SJSA1 (cell line): ENCODE results near the gene THAP4. TPM values are rescaled to one million over a fixed set of nuclear protein-coding genes. Genes with fewer than 3 reads are reported as not detected.
"Not testable (repeated sequence)": the region's sequence is repeated elsewhere in the genome, so short reads cannot be mapped to it uniquely, and the experiment has no call there.

Experiments
- DNase-seq, 2 experiments: peaks; one replicate each; pipeline ENCODE4 v3.0.0-alpha.2; 2015 to 2020; ENCODE audit warnings: low spot score in 2 of 2, low read depth in 1 of 2
- H3K27ac ChIP-seq: fragments of 250-450 bp; sonication (Bioruptor Pico); 2 replicates; pipeline ENCODE4 v1.5.1; 2020; ENCODE audit warnings: mild to moderate bottlenecking, moderate library complexity
- H3K27me3 ChIP-seq: fragments of 250-450 bp; sonication (Bioruptor Pico); replicated peaks from 2 replicates; pipeline ENCODE4 v1.5.1; 2020; ENCODE audit warnings: mild to moderate bottlenecking, moderate library complexity
- H3K36me3 ChIP-seq: fragments of 250-450 bp; sonication (Bioruptor Pico); 2 replicates; pipeline ENCODE4 v1.5.1; 2020; ENCODE audit warnings: mild to moderate bottlenecking
- H3K4me1 ChIP-seq: fragments of 250-450 bp; sonication (Bioruptor Pico); replicated peaks from 2 replicates; pipeline ENCODE4 v1.6.1; 2021; ENCODE audit warnings: mild to moderate bottlenecking
- H3K4me3 ChIP-seq: fragments of 250-450 bp; sonication (Bioruptor Pico); 2 replicates; pipeline ENCODE4 v1.5.1; 2020; ENCODE audit warnings: mild to moderate bottlenecking
- H3K9me3 ChIP-seq: fragments of 250-450 bp; sonication (Bioruptor Pico); replicated peaks from 2 replicates; pipeline ENCODE4 v1.5.1; 2020; ENCODE audit warnings: mild to moderate bottlenecking
- total RNA-seq: library from RNA; depleted of rRNA; stranded (reverse); fragments of >200 nt; shearing (Covaris generic); gene quantifications from 2 replicates; pipeline ENCODE4 v1.2.3, GENCODE V29; 2014

THAP4 gene
- total RNA-seq, 1 experiment from 2014 or later, result 50.3 TPM

GRCh38 chr2:241569831-241570281 lies 67.1 kb downstream of the THAP4 start:
- Histone ChIP-seq H3K4me1 (peaks cover 26% of the 10 kb centered on the region), H3K27me3 (no peaks in the 10 kb centered on the region), H3K27ac (no peak overlapping the region), H3K36me3 (peaks cover 86% of the 10 kb centered on the region), H3K9me3 (0 out of 2 replicates have a peak, but pooled peaks cover 1% of the 10 kb centered on the region), H3K4me3 (no peak overlapping the region)
- no peak for DNase-seq

- Histone ChIP-seq H3K4me1 (peaks cover 30% of the 10 kb centered on the region), H3K36me3 (peaks cover 78% of the 10 kb centered on the region), H3K27ac (no peak overlapping the region), H3K9me3 (no peaks in the 10 kb centered on the region), H3K4me3 (no peak overlapping the region), H3K27me3 (no peaks in the 10 kb centered on the region)
- no peak for DNase-seq
Measured at GRCh38 chr2:241568726-241569125, 68.2 kb downstream of the THAP4 start.

GRCh38 chr2:241567776-241568175 lies 69.2 kb downstream of the THAP4 start:
- H3K4me3 ChIP-seq, result no peak overlapping the region
- H3K36me3 ChIP-seq, result peaks cover 81% of the 10 kb centered on the region
- H3K4me1 ChIP-seq, result peaks cover 39% of the 10 kb centered on the region
- no peak overlapping the region for H3K27ac ChIP-seq
- no peaks in the 10 kb centered on the region for H3K9me3 ChIP-seq
- no peaks in the 10 kb centered on the region for H3K27me3 ChIP-seq
- DNase-seq, result no peak

GRCh38 chr2:241567266-241567665 lies 69.7 kb downstream of the THAP4 start:
- H3K27me3 ChIP-seq, H3K4me3 ChIP-seq: not testable (repeated sequence)
- peaks cover 83% of the 10 kb centered on the region for H3K36me3 ChIP-seq

GRCh38 chr2:241566468-241566867 lies 70.5 kb downstream of the THAP4 start:
- no peaks in the 10 kb centered on the region for H3K9me3 ChIP-seq
- H3K36me3 ChIP-seq, result peaks cover 80% of the 10 kb centered on the region
- no peak for DNase-seq
- no peaks in the 10 kb centered on the region for H3K27me3 ChIP-seq
- peaks cover 51% of the 10 kb centered on the region for H3K4me1 ChIP-seq
- no peak overlapping the region for H3K4me3 ChIP-seq
- H3K27ac ChIP-seq, result peak overlapping the region; percentile 29

More at GRCh38 chr2:241567266-241567665, 69.7 kb downstream of the THAP4 start:
- H3K9me3 ChIP-seq, H3K27ac ChIP-seq, DNase-seq: not testable (repeated sequence)
- H3K4me1 ChIP-seq, result peaks cover 44% of the 10 kb centered on the region

GRCh38 chr2:241566021-241566420 lies 70.9 kb downstream of the THAP4 start:
- H3K9me3 ChIP-seq, DNase-seq, H3K4me3 ChIP-seq, H3K27me3 ChIP-seq: not testable (repeated sequence)
- peak overlapping the region; percentile 60 for H3K27ac ChIP-seq
- H3K36me3 ChIP-seq, result peaks cover 76% of the 10 kb centered on the region
- H3K4me1 ChIP-seq, result peaks cover 53% of the 10 kb centered on the region

- H3K27me3 ChIP-seq, result no peaks in the 10 kb centered on the region
- 0 out of 2 replicates have a peak overlapping the region, but pooled peaks have one; percentile 2 for H3K4me3 ChIP-seq
- H3K36me3 ChIP-seq, result peaks cover 82% of the 10 kb centered on the region
- H3K9me3 ChIP-seq, result no peaks in the 10 kb centered on the region
- DNase-seq, result peak in 1 of 2 experiments; percentile 37
- peak overlapping the region; percentile 60 for H3K27ac ChIP-seq
- H3K4me1 ChIP-seq, result peaks cover 59% of the 10 kb centered on the region
Measured at GRCh38 chr2:241565411-241565810, 71.5 kb downstream of the THAP4 start.

GRCh38 chr2:241564596-241565410 lies 72.2 kb downstream of the THAP4 start:
- H3K27ac ChIP-seq, result peak overlapping the region; percentile 60
- H3K9me3 ChIP-seq, result no peaks in the 10 kb centered on the region
- peaks cover 84% of the 10 kb centered on the region for H3K36me3 ChIP-seq
- peak overlapping the region; percentile 3 for H3K4me3 ChIP-seq
- H3K4me1 ChIP-seq, result peaks cover 64% of the 10 kb centered on the region
- H3K27me3 ChIP-seq, result no peaks in the 10 kb centered on the region
- peak; percentile 99 for DNase-seq

GRCh38 chr2:241563981-241564595 lies 72.9 kb downstream of the THAP4 start:
- peak overlapping the region; percentile 3 for H3K4me3 ChIP-seq
- no peaks in the 10 kb centered on the region for H3K9me3 ChIP-seq
- H3K27ac ChIP-seq, result peak overlapping the region; percentile 60
- no peaks in the 10 kb centered on the region for H3K27me3 ChIP-seq
- peaks cover 64% of the 10 kb centered on the region for H3K4me1 ChIP-seq
- H3K36me3 ChIP-seq, result peaks cover 83% of the 10 kb centered on the region
- DNase-seq, result peak; percentile 98 to 100

GRCh38 chr2:241563571-241563980 lies 73.4 kb downstream of the THAP4 start:
- Histone ChIP-seq H3K36me3 (peaks cover 83% of the 10 kb centered on the region), H3K27me3 (no peaks in the 10 kb centered on the region), H3K27ac (peak overlapping the region; percentile 60), H3K9me3 (no peaks in the 10 kb centered on the region), H3K4me1 (peaks cover 64% of the 10 kb centered on the region), H3K4me3 (peak overlapping the region; percentile 1; the same call in 1 of the 2 replicates)
- DNase-seq, result no peak

- H3K4me1 ChIP-seq, result peaks cover 64% of the 10 kb centered on the region
- H3K4me3 ChIP-seq, result peak overlapping the region; percentile 1; the same call in 1 of the 2 replicates
- no peaks in the 10 kb centered on the region for H3K9me3 ChIP-seq
- DNase-seq, result no peak
- H3K27ac ChIP-seq, result peak overlapping the region; percentile 60
- H3K27me3 ChIP-seq, result no peaks in the 10 kb centered on the region
- peaks cover 83% of the 10 kb centered on the region for H3K36me3 ChIP-seq
Measured at GRCh38 chr2:241563031-241563507, 73.9 kb downstream of the THAP4 start.

- H3K9me3 ChIP-seq, result no peaks in the 10 kb centered on the region
- peak overlapping the region; percentile 10 for H3K4me3 ChIP-seq
- DNase-seq, result no peak
- H3K27ac ChIP-seq, result peak overlapping the region; percentile 60
- H3K4me1 ChIP-seq, result peaks cover 68% of the 10 kb centered on the region
- no peaks in the 10 kb centered on the region for H3K27me3 ChIP-seq
- H3K36me3 ChIP-seq, result peaks cover 77% of the 10 kb centered on the region
Measured at GRCh38 chr2:241562269-241562891, 74.6 kb downstream of the THAP4 start.

- H3K27me3 ChIP-seq, result no peaks in the 10 kb centered on the region
- peak overlapping the region; percentile 10 for H3K4me3 ChIP-seq
- peaks cover 71% of the 10 kb centered on the region for H3K36me3 ChIP-seq
- DNase-seq, result peak; percentile 96 to 99
- H3K27ac ChIP-seq, result peak overlapping the region; percentile 60
- H3K4me1 ChIP-seq, result peaks cover 69% of the 10 kb centered on the region
- H3K9me3 ChIP-seq, result no peaks in the 10 kb centered on the region
Measured at GRCh38 chr2:241561832-241562231, 75.1 kb downstream of the THAP4 start.
